Transverse colon (tissue), 4 donors: ENCODE data around the gene ACSS3. TPM values are rescaled to one million over a fixed set of nuclear protein-coding genes. Genes with fewer than 3 reads are reported as not detected.

Source experiments
- DNase-seq: peaks from one replicate; pipeline ENCODE4 v3.0.0-alpha.2; 2019
- H3K27ac ChIP-seq, 4 donors: fragments of 200-600 bp; sonication (generic); 2 replicates each; pipeline ENCODE4 v1.5.1; 2016 to 2018; ENCODE audit warnings: inconsistent platforms in 4 of 4
- H3K27me3 ChIP-seq: fragments of 200-600 bp; sonication (generic); 2 replicates; pipeline ENCODE4 v1.5.1; 2017; ENCODE audit warnings: inconsistent platforms
- H3K36me3 ChIP-seq, 4 donors: fragments of 200-600 bp; sonication (generic); 2 replicates each; pipeline ENCODE4 v1.5.1; 2017 to 2019; ENCODE audit warnings: inconsistent platforms in 4 of 4
- H3K4me1 ChIP-seq, 4 donors: fragments of 200-600 bp; sonication (generic); 2 replicates each; pipeline ENCODE4 v1.5.1; 2017 to 2020; ENCODE audit warnings: inconsistent platforms in 4 of 4
- H3K4me3 ChIP-seq, 4 donors: fragments of 200-600 bp; sonication (generic); 1 replicate in 1 of 4; 2 replicates in 3 of 4; pipeline versions ENCODE4 v1.5.1 to v1.6.1; 2017 to 2019; ENCODE audit warnings: inconsistent platforms in 4 of 4
- H3K9me3 ChIP-seq, 2 donors: fragments of 200-600 bp; sonication (generic); 2 replicates each; pipeline ENCODE4 v1.5.1; 2017 to 2019; ENCODE audit warnings: inconsistent platforms in 2 of 2
- EP300 ChIP-seq: sonication (generic); formaldehyde crosslinking; IDR thresholded peaks from one replicate; pipeline ENCODE4 v1.6.1; 2017; ENCODE audit warnings: antibody characterized with exemption, low read depth
- POLR2A ChIP-seq: fragments of 450-650 bp; IDR thresholded peaks from one replicate; pipeline ENCODE4 v1.6.1; 2016; ENCODE audit warnings: antibody characterized with exemption, mild to moderate bottlenecking, moderate library complexity
- POLR2AphosphoS5 ChIP-seq, 3 donors: sonication (generic); formaldehyde crosslinking; IDR thresholded peaks; one replicate each; pipeline ENCODE4 v1.6.1; 2016; ENCODE audit warnings: antibody characterized with exemption in 3 of 3
- WGBS, 2 donors: methylation state at CpG; one replicate each; pipeline ENCODE4 v1.1.5; 2018; ENCODE audit warnings: low coverage in 1 of 2; 5-methylcytosine and 5-hydroxymethylcytosine counted together
- in situ Hi-C, 4 donors: fragments of 200-750 bp; cut with MboI; loops; one replicate each; pipeline versions ENCODE4 v1.15.0 to v1.15.1; 2017; ENCODE audit warnings: low sequenced_read_pairs in 3 of 4, low pct_ligation_motif_present in 1 of 4, low pct_unique_long_range_greater_than_20kb in 1 of 4
- intact Hi-C: fragments of 100-400 bp; cut with DNase I; formaldehyde crosslinking; loops from one replicate; pipeline ENCODE4 v1.15.1; 2023; ENCODE audit warnings: low total_unique reads
- total RNA-seq, 4 donors: library from RNA; depleted of rRNA; stranded (reverse); fragments of >200 nt; gene quantifications; one replicate each; pipeline ENCODE4 v1.1.0, GENCODE V29; 2016
- TF ChIP-seq, protein P1 (sequence below), 5 experiments: fragments of 200-600 bp in 3 of 5; fragments of 450-650 bp in 2 of 5; sonication (generic) in 3 of 5; IDR thresholded peaks; 1 replicate in 2 of 5; 2 replicates in 3 of 5; pipeline ENCODE4 v1.5.1; 2016 to 2017; ENCODE audit warnings: antibody characterized with exemption in 5 of 5, inconsistent platforms in 3 of 5, mild to moderate bottlenecking in 2 of 5, moderate library complexity in 1 of 5

ACSS3 gene
- total RNA-seq, 4 donors from 2014 or later: 4.1 to 10.3 (median 8.0) TPM

DNA sequence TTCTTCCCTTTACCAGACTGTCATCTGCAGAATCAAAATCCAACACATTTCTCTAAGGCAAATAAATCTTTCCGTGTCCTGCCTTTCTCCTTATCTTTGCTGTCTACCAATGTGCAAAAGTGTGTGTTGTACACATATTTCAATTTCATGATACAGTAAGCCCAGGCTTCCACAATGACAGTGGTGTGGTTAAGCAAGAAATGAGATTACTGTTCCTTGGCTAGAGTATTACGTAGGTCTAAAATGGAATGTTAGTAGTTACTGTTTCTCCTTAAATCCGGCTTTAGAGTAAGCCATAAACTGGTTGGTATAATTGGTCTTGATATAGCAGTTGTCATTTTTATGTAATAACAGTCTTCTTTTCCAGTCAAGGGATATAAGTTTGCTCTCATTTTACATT is 82.0 kb downstream of the ACSS3 start:
- Histone ChIP-seq H3K27me3 (no peaks in the 10 kb centered on the region), H3K36me3 (no peaks in the 10 kb centered on the region), H3K4me3 (no peak overlapping the region), H3K4me1 (no peaks in the 10 kb centered on the region), H3K27ac (no peak overlapping the region), H3K9me3 (no peaks in the 10 kb centered on the region)
- intact Hi-C loops: no loop called here
- in situ Hi-C loops: no loop called here
- no peak for DNase-seq
- 79 to 81% methylated on average over 3 of the region's 3 CpGs for WGBS, 2 donors
- TF ChIP-seq POLR2AphosphoS5 (IDR thresholded peaks at IDR 0.05): no peak
- TF ChIP-seq, protein P1, sequence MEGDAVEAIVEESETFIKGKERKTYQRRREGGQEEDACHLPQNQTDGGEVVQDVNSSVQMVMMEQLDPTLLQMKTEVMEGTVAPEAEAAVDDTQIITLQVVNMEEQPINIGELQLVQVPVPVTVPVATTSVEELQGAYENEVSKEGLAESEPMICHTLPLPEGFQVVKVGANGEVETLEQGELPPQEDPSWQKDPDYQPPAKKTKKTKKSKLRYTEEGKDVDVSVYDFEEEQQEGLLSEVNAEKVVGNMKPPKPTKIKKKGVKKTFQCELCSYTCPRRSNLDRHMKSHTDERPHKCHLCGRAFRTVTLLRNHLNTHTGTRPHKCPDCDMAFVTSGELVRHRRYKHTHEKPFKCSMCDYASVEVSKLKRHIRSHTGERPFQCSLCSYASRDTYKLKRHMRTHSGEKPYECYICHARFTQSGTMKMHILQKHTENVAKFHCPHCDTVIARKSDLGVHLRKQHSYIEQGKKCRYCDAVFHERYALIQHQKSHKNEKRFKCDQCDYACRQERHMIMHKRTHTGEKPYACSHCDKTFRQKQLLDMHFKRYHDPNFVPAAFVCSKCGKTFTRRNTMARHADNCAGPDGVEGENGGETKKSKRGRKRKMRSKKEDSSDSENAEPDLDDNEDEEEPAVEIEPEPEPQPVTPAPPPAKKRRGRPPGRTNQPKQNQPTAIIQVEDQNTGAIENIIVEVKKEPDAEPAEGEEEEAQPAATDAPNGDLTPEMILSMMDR (IDR thresholded peaks at IDR 0.05): no peak
- no peak for TF ChIP-seq EP300
- no peak for TF ChIP-seq POLR2A

GRCh38 chr12:81161680-81162079 is 83.8 kb downstream of the ACSS3 start:
- 83% methylated on average over 5 of the region's 5 CpGs; no CpG with 5 or more reads in 1 of the 2 donors for WGBS, 2 donors

DNA sequence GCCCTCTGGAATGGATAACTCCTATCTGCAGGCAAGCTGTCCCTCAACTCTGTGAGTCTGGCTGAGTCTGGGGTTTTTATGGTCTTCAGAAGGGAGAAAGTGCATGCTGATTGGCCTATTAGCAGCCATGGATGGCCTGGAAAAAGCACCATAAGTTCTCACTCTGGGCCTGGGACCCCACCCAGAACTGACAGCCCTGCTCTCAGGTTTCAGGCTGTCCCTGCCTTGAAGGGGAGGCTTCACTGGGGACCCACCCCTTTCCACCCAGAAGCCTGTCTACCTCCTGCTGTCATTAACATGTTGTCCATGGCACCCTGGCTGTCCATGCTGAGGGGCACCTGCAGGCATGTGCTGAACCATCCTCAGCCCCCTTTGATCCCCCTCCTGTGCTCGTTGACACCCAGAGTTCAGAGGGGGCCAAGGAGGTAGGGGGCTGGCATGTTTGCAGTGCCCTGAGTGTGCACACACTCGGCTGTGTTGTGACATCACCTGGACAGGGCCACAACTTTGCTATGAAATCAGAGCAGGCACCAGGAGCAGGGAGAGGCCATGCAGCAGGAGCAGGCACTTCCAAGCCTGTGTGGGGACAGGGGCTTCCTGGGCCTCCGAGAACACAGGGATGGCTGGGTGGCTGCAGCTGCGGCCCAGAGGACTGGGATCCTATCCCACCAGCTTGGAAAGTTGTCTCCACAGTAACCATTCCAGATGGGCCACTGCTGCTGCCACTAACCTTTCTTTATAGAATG is 84.7 kb downstream of the ACSS3 start:
- no peak overlapping the region for H3K27ac ChIP-seq
- H3K27me3 ChIP-seq: no peaks in the 10 kb centered on the region
- H3K9me3 ChIP-seq: no peaks in the 10 kb centered on the region
- H3K4me1 ChIP-seq: no peaks in the 10 kb centered on the region
- TF ChIP-seq POLR2AphosphoS5 (IDR thresholded peaks at IDR 0.05) (no peak), POLR2A (no peak), EP300 (no peak)
- TF ChIP-seq, protein P1 (IDR thresholded peaks at IDR 0.05): no peak
- WGBS, 2 donors: 54% methylated on average over 4 of the region's 4 CpGs; no CpG with 5 or more reads in 1 of the 2 donors
- intact Hi-C loops (no loop called here), in situ Hi-C loops (no loop called here)
- no peak for DNase-seq
- H3K4me3 ChIP-seq: no peak overlapping the region
- H3K36me3 ChIP-seq: no peaks in the 10 kb centered on the region

More at GRCh38 chr12:81161680-81162079, 83.8 kb downstream of the ACSS3 start:
- Histone ChIP-seq H3K36me3 (no peaks in the 10 kb centered on the region), H3K27ac (no peak overlapping the region), H3K4me3 (no peak overlapping the region), H3K27me3 (no peaks in the 10 kb centered on the region), H3K4me1 (no peaks in the 10 kb centered on the region), H3K9me3 (no peaks in the 10 kb centered on the region)
- in situ Hi-C loops (no loop called here), intact Hi-C loops (no loop called here)
- no peak for DNase-seq
- TF ChIP-seq POLR2AphosphoS5 (IDR thresholded peaks at IDR 0.05): no peak
- TF ChIP-seq, protein P1 (IDR thresholded peaks at IDR 0.05): no peak
- TF ChIP-seq EP300: no peak
- no peak for TF ChIP-seq POLR2A

GRCh38 chr12:81164827-81165226 is 86.9 kb downstream of the ACSS3 start:
- Histone ChIP-seq H3K4me3 (no peak overlapping the region), H3K27ac (no peak overlapping the region), H3K9me3 (no peaks in the 10 kb centered on the region), H3K36me3 (no peaks in the 10 kb centered on the region), H3K4me1 (no peaks in the 10 kb centered on the region), H3K27me3 (no peaks in the 10 kb centered on the region)
- TF ChIP-seq POLR2A (no peak), EP300 (no peak), POLR2AphosphoS5 (IDR thresholded peaks at IDR 0.05) (no peak)
- TF ChIP-seq, protein P1 (IDR thresholded peaks at IDR 0.05): no peak
- intact Hi-C loops (no loop called here), in situ Hi-C loops (no loop called here)
- no peak for DNase-seq
